ENCODE measurements around the gene GLCCI1.

DNA sequence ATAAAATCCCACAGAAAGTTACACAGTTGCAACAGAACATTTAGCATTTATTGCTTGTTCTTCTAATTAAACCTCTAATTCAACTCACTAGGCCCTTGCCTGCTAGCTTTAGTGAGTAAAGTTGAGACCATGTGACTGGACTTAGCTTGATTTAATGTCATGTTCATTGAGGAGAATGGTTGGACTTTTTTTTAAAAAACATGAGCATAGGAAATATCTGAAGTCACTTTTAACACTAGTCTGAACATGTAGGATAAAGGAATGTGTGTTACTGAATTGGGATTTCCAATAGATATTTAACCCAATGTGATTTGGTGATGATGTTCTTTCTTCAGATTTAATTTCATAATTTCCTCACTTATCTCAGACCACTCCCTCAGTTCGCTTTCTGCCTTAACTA lies 24.6 kb upstream of the GLCCI1 start:
- TF ChIP-seq CTCF (conservative IDR thresholded peaks at IDR 0.05; ENCODE audit: low read depth, low read length) (no peak), EZH2 (IDR thresholded peaks at IDR 0.05; ENCODE audit: low read length, unreplicated experiment) (no peak)

All from PC-3 (cell line).